Measurements from ENCODE around the gene ABHD16A. TPM values are rescaled to one million over a fixed set of nuclear protein-coding genes. Genes with fewer than 3 reads are reported as not detected.

The ABHD16A gene
- total and polyA plus RNA-seq, 2 of the 13 experiments (the other 11 are each of a cell fraction or from before 2014, with no cell fraction given): 43.5 to 45.4 TPM

DNA sequence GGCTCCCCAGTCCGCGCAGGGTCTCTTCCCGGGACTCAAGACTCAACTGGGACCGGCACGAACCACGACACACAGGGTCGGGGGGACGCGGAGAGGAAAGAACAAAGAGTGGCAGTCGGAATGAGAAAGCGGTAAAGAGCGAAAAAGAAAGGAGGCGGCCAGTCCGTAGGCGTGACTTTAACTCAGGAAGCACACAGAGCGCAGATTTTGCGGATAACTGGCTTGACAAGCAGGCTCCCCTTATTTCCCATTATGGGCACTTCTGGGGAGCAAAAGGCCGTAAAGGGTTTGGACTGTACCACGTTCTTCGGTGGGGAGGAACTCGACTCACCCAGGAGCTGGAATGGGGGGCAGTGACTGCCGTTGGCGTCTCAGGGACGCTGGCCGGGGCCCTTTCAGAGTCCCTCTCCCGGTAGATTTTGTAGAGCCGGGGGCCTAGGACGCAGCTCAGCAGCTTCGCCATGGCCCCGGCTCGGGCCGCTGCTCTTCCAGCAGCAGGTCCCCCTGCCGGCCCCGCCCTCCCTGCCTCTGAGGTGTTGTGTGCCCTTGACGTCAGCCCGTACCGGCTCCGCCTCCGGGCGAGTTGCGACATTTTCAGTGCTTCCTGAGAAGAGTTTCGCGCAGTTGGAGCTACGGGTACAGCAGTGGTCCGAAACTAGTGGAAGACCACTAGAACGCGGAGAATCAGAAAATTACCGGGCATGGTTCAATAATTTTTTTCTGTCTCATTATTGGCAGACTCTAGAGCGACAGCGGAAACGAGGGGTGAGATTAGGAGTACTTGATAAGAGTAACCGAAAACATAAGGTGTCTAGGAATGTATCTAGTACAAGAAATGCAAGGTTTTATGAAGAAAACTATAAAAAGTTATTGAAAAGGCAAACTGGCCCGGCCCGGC is at the start of gene ABHD16A (continued):
- TF ChIP-seq MTA1 (CRISPR knock-in tag; IDR thresholded peaks at IDR 0.05; ENCODE audit: borderline replicate concordance) (peak; percentile 67; the same call in 1 of the 2 replicates), ONECUT2 (CRISPR knock-in tag; IDR thresholded peaks at IDR 0.05) (0 out of 2 replicates have a peak, but pooled peaks have one; percentile 13), ZBTB39 (CRISPR knock-in tag; IDR thresholded peaks at IDR 0.05) (0 out of 2 replicates have a peak, but pooled peaks have one; percentile 44), ZNF784 (CRISPR knock-in tag; IDR thresholded peaks at IDR 0.05; ENCODE audit: borderline replicate concordance) (0 out of 2 replicates have a peak, but pooled peaks have one; percentile 22), ZNF605 (CRISPR knock-in tag; IDR thresholded peaks at IDR 0.05) (peak; percentile 95)
- TF ChIP-seq, protein P1, sequence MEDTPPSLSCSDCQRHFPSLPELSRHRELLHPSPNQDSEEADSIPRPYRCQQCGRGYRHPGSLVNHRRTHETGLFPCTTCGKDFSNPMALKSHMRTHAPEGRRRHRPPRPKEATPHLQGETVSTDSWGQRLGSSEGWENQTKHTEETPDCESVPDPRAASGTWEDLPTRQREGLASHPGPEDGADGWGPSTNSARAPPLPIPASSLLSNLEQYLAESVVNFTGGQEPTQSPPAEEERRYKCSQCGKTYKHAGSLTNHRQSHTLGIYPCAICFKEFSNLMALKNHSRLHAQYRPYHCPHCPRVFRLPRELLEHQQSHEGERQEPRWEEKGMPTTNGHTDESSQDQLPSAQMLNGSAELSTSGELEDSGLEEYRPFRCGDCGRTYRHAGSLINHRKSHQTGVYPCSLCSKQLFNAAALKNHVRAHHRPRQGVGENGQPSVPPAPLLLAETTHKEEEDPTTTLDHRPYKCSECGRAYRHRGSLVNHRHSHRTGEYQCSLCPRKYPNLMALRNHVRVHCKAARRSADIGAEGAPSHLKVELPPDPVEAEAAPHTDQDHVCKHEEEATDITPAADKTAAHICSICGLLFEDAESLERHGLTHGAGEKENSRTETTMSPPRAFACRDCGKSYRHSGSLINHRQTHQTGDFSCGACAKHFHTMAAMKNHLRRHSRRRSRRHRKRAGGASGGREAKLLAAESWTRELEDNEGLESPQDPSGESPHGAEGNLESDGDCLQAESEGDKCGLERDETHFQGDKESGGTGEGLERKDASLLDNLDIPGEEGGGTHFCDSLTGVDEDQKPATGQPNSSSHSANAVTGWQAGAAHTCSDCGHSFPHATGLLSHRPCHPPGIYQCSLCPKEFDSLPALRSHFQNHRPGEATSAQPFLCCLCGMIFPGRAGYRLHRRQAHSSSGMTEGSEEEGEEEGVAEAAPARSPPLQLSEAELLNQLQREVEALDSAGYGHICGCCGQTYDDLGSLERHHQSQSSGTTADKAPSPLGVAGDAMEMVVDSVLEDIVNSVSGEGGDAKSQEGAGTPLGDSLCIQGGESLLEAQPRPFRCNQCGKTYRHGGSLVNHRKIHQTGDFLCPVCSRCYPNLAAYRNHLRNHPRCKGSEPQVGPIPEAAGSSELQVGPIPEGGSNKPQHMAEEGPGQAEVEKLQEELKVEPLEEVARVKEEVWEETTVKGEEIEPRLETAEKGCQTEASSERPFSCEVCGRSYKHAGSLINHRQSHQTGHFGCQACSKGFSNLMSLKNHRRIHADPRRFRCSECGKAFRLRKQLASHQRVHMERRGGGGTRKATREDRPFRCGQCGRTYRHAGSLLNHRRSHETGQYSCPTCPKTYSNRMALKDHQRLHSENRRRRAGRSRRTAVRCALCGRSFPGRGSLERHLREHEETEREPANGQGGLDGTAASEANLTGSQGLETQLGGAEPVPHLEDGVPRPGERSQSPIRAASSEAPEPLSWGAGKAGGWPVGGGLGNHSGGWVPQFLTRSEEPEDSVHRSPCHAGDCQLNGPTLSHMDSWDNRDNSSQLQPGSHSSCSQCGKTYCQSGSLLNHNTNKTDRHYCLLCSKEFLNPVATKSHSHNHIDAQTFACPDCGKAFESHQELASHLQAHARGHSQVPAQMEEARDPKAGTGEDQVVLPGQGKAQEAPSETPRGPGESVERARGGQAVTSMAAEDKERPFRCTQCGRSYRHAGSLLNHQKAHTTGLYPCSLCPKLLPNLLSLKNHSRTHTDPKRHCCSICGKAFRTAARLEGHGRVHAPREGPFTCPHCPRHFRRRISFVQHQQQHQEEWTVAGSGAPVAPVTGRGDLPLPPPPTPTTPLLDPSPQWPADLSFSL (CRISPR knock-in tag; IDR thresholded peaks at IDR 0.05): no peak
